ENCODE data around the gene TRAM2. TPM values are rescaled to one million over a fixed set of nuclear protein-coding genes. Genes with fewer than 3 reads are reported as not detected.

Gene TRAM2
- total and polyA plus RNA-seq, 9 of the 15 experiments (the other 6 are each of a cell fraction or from before 2014, with no cell fraction given) = 2.6 to 13.3 (median 8.9) TPM

- Histone ChIP-seq H3K27me3 (ENCODE audit: control insufficient read depth in 2 of 2, insufficient read depth in 2 of 2, low read length in 2 of 2) (no peaks in the 10 kb centered on the region), H3K36me3 (ENCODE audit: control insufficient read depth, insufficient read depth, low read length) (no peaks in the 10 kb centered on the region), H3K4me3 (no peak overlapping the region), H3K9me1 (ENCODE audit: control insufficient read depth, insufficient read depth, low read length) (no peaks in the 10 kb centered on the region), H3K4me1 (replicated peaks in 1 of 2; ENCODE audit: control insufficient read depth in 2 of 2, insufficient read depth in 2 of 2, low read length in 2 of 2) (peaks cover 6 to 28% of the 10 kb centered on the region in 2 experiments), H3K27ac (ENCODE audit: extremely low read depth, low read depth, low read length) (no peak overlapping the region), H3K9ac (ENCODE audit: insufficient read depth in 1 of 2, low read depth in 2 of 2, low read length in 2 of 2) (no peak overlapping the region), H3K79me2 (ENCODE audit: control insufficient read depth, insufficient read depth, low read length) (no peaks in the 10 kb centered on the region), H4K20me1 (replicated peaks; ENCODE audit: control insufficient read depth, insufficient read depth, low read length) (no peaks in the 10 kb centered on the region), H3K9me3 (replicated peaks; ENCODE audit: control insufficient read depth, insufficient read depth, low read depth, low read length) (no peaks in the 10 kb centered on the region), H2AFZ (ENCODE audit: low read depth, low read length) (no peak overlapping the region), H3K4me2 (ENCODE audit: insufficient read depth, low read length) (no peak overlapping the region)
- no peak for ATAC-seq
- WGBS (ENCODE audit: insufficient coverage, low coverage, missing lambda C conversion rate) = 36% methylated on average over 2 of the region's 2 CpGs
- TF ChIP-seq EZH2 (IDR thresholded peaks at IDR 0.05; ENCODE audit: borderline replicate concordance, low read depth, low read length) (no peak), ZNF316 (IDR thresholded peaks at IDR 0.05) (no peak), C11orf30 (IDR thresholded peaks at IDR 0.05; ENCODE audit: low read depth) (peak; percentile 15; the same call in 1 of the 2 replicates)
- DNase-seq (ENCODE audit: extremely low read depth in 1 of 4, low spot score in 3 of 4) = no peak
- in situ Hi-C loops (cut with MboI) = no loop called here
- POLR2A ChIA-PET = no interaction called here
- intact Hi-C loops (cut with micrococcal nuclease) = no loop called here
- FAIRE-seq = no peak
- CTCF ChIA-PET (ENCODE audit: low intra/inter-chr PET ratio) = no interaction called here
- BruUV-seq (replicated peaks) = no TSS peak
Observed at GRCh38 chr6:52616059-52616690, 39.3 kb upstream of the TRAM2 start.

- in situ Hi-C loops (cut with MboI) = no loop called here
- H3K79me2 ChIP-seq (ENCODE audit: control insufficient read depth, insufficient read depth, low read length) = no peaks in the 10 kb centered on the region
- no peaks in the 10 kb centered on the region for H3K27me3 ChIP-seq (ENCODE audit: control insufficient read depth in 2 of 2, insufficient read depth in 2 of 2, low read length in 2 of 2)
- ATAC-seq (peak; percentile 42), FAIRE-seq (no peak), DNase-seq (ENCODE audit: extremely low read depth in 1 of 4, low spot score in 3 of 4) (no peak)
- no peak overlapping the region for H3K9ac ChIP-seq (ENCODE audit: insufficient read depth in 1 of 2, low read depth in 2 of 2, low read length in 2 of 2)
- no TSS peak for BruUV-seq (replicated peaks)
- peak overlapping the region; percentile 69 for H3K27ac ChIP-seq (ENCODE audit: extremely low read depth, low read depth, low read length)
- no peak overlapping the region for H3K4me2 ChIP-seq (ENCODE audit: insufficient read depth, low read length)
- no peaks in the 10 kb centered on the region for H3K9me3 ChIP-seq (replicated peaks; ENCODE audit: control insufficient read depth, insufficient read depth, low read depth, low read length)
- WGBS (ENCODE audit: insufficient coverage, low coverage, missing lambda C conversion rate) = 23% methylated on average over 6 of the region's 6 CpGs
- no peaks in the 10 kb centered on the region for H3K36me3 ChIP-seq (ENCODE audit: control insufficient read depth, insufficient read depth, low read length)
- ChIA-PET CTCF (ENCODE audit: low intra/inter-chr PET ratio) (no interaction called here), POLR2A (interaction anchor here (0.9 to 1.0 kb wide), 2 partner anchors 17 to 22 kb away, joined by 3 read pairs; no protein-coding TSS in a partner anchor)
- H2AFZ ChIP-seq (ENCODE audit: low read depth, low read length) = peak overlapping the region; percentile 81
- no peaks in the 10 kb centered on the region for H3K9me1 ChIP-seq (ENCODE audit: control insufficient read depth, insufficient read depth, low read length)
- H3K4me1 ChIP-seq (replicated peaks in 1 of 2; ENCODE audit: control insufficient read depth in 2 of 2, insufficient read depth in 2 of 2, low read length in 2 of 2) = peaks cover 6 to 38% of the 10 kb centered on the region in 2 experiments
- intact Hi-C loops (cut with micrococcal nuclease) = no loop called here
- H4K20me1 ChIP-seq (replicated peaks; ENCODE audit: control insufficient read depth, insufficient read depth, low read length) = no peaks in the 10 kb centered on the region
- no peak overlapping the region for H3K4me3 ChIP-seq
- TF ChIP-seq ZNF146 (CRISPR knock-in tag; IDR thresholded peaks at IDR 0.05; ENCODE audit: unreplicated experiment) = no peak
- TF ChIP-seq NCOA2 (IDR thresholded peaks at IDR 0.05; ENCODE audit: partially characterized antibody in 2 of 2) = no peak
- no peak for TF ChIP-seq FOXO4 (CRISPR knock-in tag; IDR thresholded peaks at IDR 0.05)
- TF ChIP-seq MITF (IDR thresholded peaks at IDR 0.05) = no peak
- no peak for TF ChIP-seq HDAC8 (tag; IDR thresholded peaks at IDR 0.05)
Observed at GRCh38 chr6:52612336-52613054, 35.6 kb upstream of the TRAM2 start.
